Cardiac muscle cell (in vitro differentiated cells and primary cell): Measurements from ENCODE around the gene KIF5C. TPM values are rescaled to one million over a fixed set of nuclear protein-coding genes. Genes with fewer than 3 reads are reported as not detected.
A peak's percentile ranks its signal among the peaks of the same experiment; 100 is the strongest.

Source experiments
- DNase-seq, 2 donors: peaks; one replicate each; pipeline versions ENCODE4 v3.0.0 to v3.0.0-alpha.2; 2010 to 2017; ENCODE audit warnings: low read depth in 1 of 2, low spot score in 1 of 2
- H3K27ac ChIP-seq: fragments of 200-600 bp; sonication (generic); 2 replicates; pipeline ENCODE4 v1.5.1; 2016
- H3K27me3 ChIP-seq: fragments of 200-600 bp; sonication (generic); 2 replicates; pipeline ENCODE4 v1.6.0; 2016; ENCODE audit warnings: control low read depth
- H3K36me3 ChIP-seq: fragments of 200-600 bp; sonication (generic); 2 replicates; pipeline ENCODE4 v1.5.1; 2016; ENCODE audit warnings: control low read depth
- H3K4me1 ChIP-seq: fragments of 200-600 bp; sonication (generic); 2 replicates; pipeline ENCODE4 v1.8.1; 2017; ENCODE audit warnings: low read depth, mild to moderate bottlenecking, mixed run types
- H3K4me3 ChIP-seq: fragments of 200-600 bp; sonication (generic); 2 replicates; pipeline ENCODE4 v1.5.1; 2016; ENCODE audit warnings: mild to moderate bottlenecking
- H3K9me3 ChIP-seq: fragments of 200-600 bp; sonication (generic); 2 replicates; pipeline ENCODE4 v1.5.1; 2017; ENCODE audit warnings: low read depth, mild to moderate bottlenecking, control low read depth
- polyA plus RNA-seq: library from polyadenylated mRNA; unstranded; fragments of >200 nt; fragmentation: Nextera tagmentation; extraction: Ambion mirVana; gene quantifications from 2 replicates; pipeline ENCODE4 v1.2.1, GENCODE V29; 2016
- total RNA-seq: library from RNA; depleted of rRNA; stranded (reverse); fragments of >200 nt; gene quantifications from 2 replicates; pipeline ENCODE4 v1.2.3, GENCODE V29; 2016
- TF ChIP-seq, protein P1 (sequence below): IDR thresholded peaks from 2 replicates; pipeline ENCODE4 v1.5.1; 2012; ENCODE audit warnings: low read depth, mild to moderate bottlenecking, low read length

The KIF5C gene
- total and polyA plus RNA-seq, 2 experiments from 2014 or later: 0.82 to 3.0 TPM

DNA sequence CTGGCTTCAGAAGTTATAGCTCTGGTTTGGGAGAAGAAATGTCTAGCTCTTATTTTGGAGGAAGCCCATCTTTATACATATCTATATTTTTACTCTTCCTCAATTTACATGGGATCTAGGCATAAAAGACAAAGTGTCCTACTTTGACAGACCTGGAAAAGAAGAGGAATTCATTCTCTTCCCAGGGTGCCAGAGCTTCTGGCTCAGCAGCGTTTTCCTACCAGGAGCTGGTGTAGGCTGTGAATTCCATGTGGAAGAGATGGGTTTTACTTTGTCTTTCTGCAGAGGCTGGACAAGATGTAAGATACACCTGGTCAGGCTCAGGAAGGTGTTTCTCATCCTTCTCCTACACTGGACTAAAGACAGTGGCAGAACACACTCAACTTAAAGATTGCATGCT lies 113.3 kb downstream of the KIF5C start:
- Histone ChIP-seq H3K27me3 (no peaks in the 10 kb centered on the region), H3K27ac (no peak overlapping the region), H3K4me1 (no peaks in the 10 kb centered on the region), H3K9me3 (no peaks in the 10 kb centered on the region), H3K36me3 (no peaks in the 10 kb centered on the region), H3K4me3 (no peak overlapping the region)
- TF ChIP-seq, protein P1, sequence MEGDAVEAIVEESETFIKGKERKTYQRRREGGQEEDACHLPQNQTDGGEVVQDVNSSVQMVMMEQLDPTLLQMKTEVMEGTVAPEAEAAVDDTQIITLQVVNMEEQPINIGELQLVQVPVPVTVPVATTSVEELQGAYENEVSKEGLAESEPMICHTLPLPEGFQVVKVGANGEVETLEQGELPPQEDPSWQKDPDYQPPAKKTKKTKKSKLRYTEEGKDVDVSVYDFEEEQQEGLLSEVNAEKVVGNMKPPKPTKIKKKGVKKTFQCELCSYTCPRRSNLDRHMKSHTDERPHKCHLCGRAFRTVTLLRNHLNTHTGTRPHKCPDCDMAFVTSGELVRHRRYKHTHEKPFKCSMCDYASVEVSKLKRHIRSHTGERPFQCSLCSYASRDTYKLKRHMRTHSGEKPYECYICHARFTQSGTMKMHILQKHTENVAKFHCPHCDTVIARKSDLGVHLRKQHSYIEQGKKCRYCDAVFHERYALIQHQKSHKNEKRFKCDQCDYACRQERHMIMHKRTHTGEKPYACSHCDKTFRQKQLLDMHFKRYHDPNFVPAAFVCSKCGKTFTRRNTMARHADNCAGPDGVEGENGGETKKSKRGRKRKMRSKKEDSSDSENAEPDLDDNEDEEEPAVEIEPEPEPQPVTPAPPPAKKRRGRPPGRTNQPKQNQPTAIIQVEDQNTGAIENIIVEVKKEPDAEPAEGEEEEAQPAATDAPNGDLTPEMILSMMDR: no peak
- DNase-seq: no peak

DNA sequence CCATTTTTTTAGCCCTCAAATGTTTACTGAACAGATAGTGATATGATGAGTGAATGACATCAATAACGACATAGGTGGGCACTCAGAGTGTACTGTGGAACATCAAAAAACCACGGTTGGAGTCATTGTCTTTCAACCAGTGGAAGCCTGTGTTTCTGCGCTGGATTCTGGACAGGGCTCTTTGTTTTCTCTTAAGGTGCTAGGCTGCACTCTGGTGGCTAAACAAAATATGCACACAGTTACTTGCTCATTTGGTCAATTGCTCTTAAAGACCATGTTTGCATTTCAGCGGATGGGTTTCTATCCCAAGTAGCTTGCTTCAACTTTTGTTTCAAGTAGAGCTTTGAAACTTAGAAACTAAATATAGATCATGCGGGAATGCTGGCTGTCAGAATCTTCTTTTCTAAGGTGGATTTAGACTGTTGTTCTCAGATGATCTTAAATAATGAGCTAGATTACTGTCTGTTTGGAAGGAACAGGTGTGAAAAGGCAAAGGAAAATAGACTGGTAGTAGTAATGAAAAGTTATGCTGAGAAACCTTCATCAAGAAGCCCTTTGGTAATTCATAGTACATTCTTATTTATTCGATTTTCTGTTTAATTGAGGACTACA lies 115.0 kb downstream of the KIF5C start:
- H3K4me3 ChIP-seq: no peak overlapping the region
- no peaks in the 10 kb centered on the region for H3K4me1 ChIP-seq
- no peak overlapping the region for H3K27ac ChIP-seq
- no peaks in the 10 kb centered on the region for H3K27me3 ChIP-seq
- DNase-seq: peak; percentile 80 to 89
- no peaks in the 10 kb centered on the region for H3K36me3 ChIP-seq
- H3K9me3 ChIP-seq: no peaks in the 10 kb centered on the region
- TF ChIP-seq, protein P1: peak; percentile 76

DNA sequence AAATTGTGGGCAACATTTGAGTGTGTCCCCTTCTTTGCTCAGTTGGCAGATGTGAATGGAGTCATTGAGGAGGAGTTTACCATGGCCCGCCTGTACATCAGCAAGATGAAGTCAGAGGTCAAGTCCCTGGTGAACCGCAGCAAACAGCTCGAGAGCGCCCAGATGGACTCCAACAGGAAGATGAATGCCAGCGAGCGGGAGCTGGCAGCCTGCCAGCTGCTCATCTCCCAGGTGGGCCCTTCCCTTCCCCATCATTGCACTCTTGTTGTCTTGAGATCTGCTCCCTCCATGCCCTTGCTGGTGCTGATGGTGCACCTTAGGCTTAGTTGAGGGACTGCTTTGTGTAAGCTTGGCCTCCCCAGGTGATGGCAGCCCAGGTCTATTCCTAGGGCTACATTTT lies 115.9 kb downstream of the KIF5C start:
- no peak for DNase-seq
- TF ChIP-seq, protein P1: no peak
- Histone ChIP-seq H3K4me3 (no peak overlapping the region), H3K4me1 (no peaks in the 10 kb centered on the region), H3K36me3 (no peaks in the 10 kb centered on the region), H3K27me3 (no peaks in the 10 kb centered on the region), H3K9me3 (no peaks in the 10 kb centered on the region), H3K27ac (no peak overlapping the region)

DNA sequence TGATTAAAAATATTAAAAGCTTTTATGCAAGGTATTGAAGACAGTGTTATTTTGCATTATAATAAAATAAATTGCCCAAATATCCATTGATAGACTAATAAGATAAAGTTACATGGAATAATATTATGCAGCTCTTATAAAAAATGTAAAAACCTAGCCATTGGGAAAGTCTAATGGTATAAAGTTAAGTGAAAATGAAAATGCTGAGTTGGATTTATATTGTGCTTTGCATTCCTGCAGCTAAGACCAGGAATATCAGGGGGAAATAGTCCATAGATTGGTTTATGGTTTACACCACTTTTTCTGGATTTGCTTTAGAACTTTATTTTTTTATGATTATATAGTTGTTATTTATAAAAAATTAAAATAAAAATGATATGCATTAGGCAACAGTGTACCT lies 117.4 kb downstream of the KIF5C start:
- no peak overlapping the region for H3K27ac ChIP-seq
- H3K36me3 ChIP-seq: no peaks in the 10 kb centered on the region
- no peaks in the 10 kb centered on the region for H3K9me3 ChIP-seq
- H3K4me3 ChIP-seq: no peak overlapping the region
- peaks cover 2% of the 10 kb centered on the region for H3K4me1 ChIP-seq
- no peaks in the 10 kb centered on the region for H3K27me3 ChIP-seq
- TF ChIP-seq, protein P1: no peak
- DNase-seq: no peak

DNA sequence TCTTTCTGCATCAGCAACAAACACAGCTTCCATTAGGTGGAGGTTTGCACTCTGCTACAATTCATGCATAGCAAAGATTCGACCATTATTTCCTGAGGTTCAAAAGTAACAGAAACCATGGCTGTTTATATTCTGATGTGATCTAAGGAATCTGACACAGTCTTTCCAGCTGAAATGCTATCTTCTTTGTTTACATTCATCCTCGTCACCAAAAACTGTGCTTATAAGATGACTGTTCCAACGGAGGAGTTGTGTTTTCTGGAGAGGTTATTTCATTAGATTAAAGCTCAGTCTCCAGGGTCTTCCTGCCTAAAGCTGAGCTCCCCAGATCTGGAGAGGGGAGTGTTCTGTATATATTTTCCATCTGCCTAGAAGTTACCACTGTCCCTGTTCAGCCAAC lies 118.3 kb downstream of the KIF5C start:
- H3K27ac ChIP-seq: no peak overlapping the region
- peaks cover 9% of the 10 kb centered on the region for H3K4me1 ChIP-seq
- no peaks in the 10 kb centered on the region for H3K36me3 ChIP-seq
- no peaks in the 10 kb centered on the region for H3K27me3 ChIP-seq
- H3K4me3 ChIP-seq: no peak overlapping the region
- DNase-seq: no peak
- H3K9me3 ChIP-seq: no peaks in the 10 kb centered on the region
- TF ChIP-seq, protein P1: no peak
